ENCODE measurements around the gene RFX5. TPM values are rescaled to one million over a fixed set of nuclear protein-coding genes. Genes with fewer than 3 reads are reported as not detected.
"Not testable (repeated sequence)": the region's sequence is repeated elsewhere in the genome, so short reads cannot be mapped to it uniquely, and the experiment has no call there.

RFX5 gene
- total RNA-seq, 1 donor from 2014 or later, result 89.5 TPM

GRCh38 chr1:151364996-151365395, 17.9 kb upstream of the RFX5 start:
- no peak for TF ChIP-seq CTCF (IDR thresholded peaks at IDR 0.05; ENCODE audit: unreplicated experiment)
- DNase-seq (ENCODE audit: low spot score in 2 of 2, unreplicated experiment in 2 of 2), result no peak
- Mint-ChIP-seq H3K27ac (no peak overlapping the region), H3K4me1 (peaks cover 7% of the 10 kb centered on the region), H3K4me3 (no peak overlapping the region), H3K9me3 (peaks cover 28% of the 10 kb centered on the region), H3K27me3 (ENCODE audit: low read depth) (no peaks in the 10 kb centered on the region), H3K36me3 (peaks cover 39% of the 10 kb centered on the region)

- no peak for TF ChIP-seq CTCF (IDR thresholded peaks at IDR 0.05; ENCODE audit: unreplicated experiment)
- Mint-ChIP-seq H3K36me3 (peaks cover 38% of the 10 kb centered on the region), H3K9me3 (peaks cover 28% of the 10 kb centered on the region), H3K4me1 (no peaks in the 10 kb centered on the region), H3K27ac (no peak overlapping the region), H3K4me3 (no peak overlapping the region), H3K27me3 (ENCODE audit: low read depth) (no peaks in the 10 kb centered on the region)
- no peak for DNase-seq (ENCODE audit: low spot score in 2 of 2, unreplicated experiment in 2 of 2)
Observed at GRCh38 chr1:151362308-151363155, 15.5 kb upstream of the RFX5 start.

GRCh38 chr1:151361883-151362282, 14.8 kb upstream of the RFX5 start:
- Mint-ChIP-seq H3K36me3 (peaks cover 35% of the 10 kb centered on the region), H3K27ac (no peak overlapping the region), H3K4me3 (no peak overlapping the region), H3K9me3 (peaks cover 28% of the 10 kb centered on the region), H3K27me3 (ENCODE audit: low read depth) (no peaks in the 10 kb centered on the region), H3K4me1 (no peaks in the 10 kb centered on the region)
- no peak for DNase-seq (ENCODE audit: low spot score in 2 of 2, unreplicated experiment in 2 of 2)
- no peak for TF ChIP-seq CTCF (IDR thresholded peaks at IDR 0.05; ENCODE audit: unreplicated experiment)

GRCh38 chr1:151356696-151357095, 9.6 kb upstream of the RFX5 start:
- Mint-ChIP-seq H3K36me3 (peaks cover 1% of the 10 kb centered on the region), H3K4me3 (no peak overlapping the region), H3K4me1 (no peaks in the 10 kb centered on the region), H3K9me3 (peaks cover 14% of the 10 kb centered on the region), H3K27ac (no peak overlapping the region), H3K27me3 (ENCODE audit: low read depth) (no peaks in the 10 kb centered on the region)
- TF ChIP-seq CTCF (IDR thresholded peaks at IDR 0.05; ENCODE audit: unreplicated experiment), result no peak
- no peak for DNase-seq (ENCODE audit: low spot score in 2 of 2, unreplicated experiment in 2 of 2)

- Mint-ChIP-seq H3K4me3 (no peak overlapping the region), H3K36me3 (no peaks in the 10 kb centered on the region), H3K27me3 (ENCODE audit: low read depth) (no peaks in the 10 kb centered on the region), H3K4me1 (peaks cover 10% of the 10 kb centered on the region), H3K27ac (no peak overlapping the region), H3K9me3 (peaks cover 13% of the 10 kb centered on the region)
- TF ChIP-seq CTCF (IDR thresholded peaks at IDR 0.05; ENCODE audit: unreplicated experiment), result no peak
- DNase-seq (ENCODE audit: low spot score in 2 of 2, unreplicated experiment in 2 of 2), result no peak
Observed at GRCh38 chr1:151352021-151352718, 5.1 kb upstream of the RFX5 start.

GRCh38 chr1:151350323-151350722, 3.3 kb upstream of the RFX5 start:
- H3K36me3 Mint-ChIP-seq; DNase-seq (ENCODE audit: low spot score in 2 of 2, unreplicated experiment in 2 of 2); H3K4me3 Mint-ChIP-seq; H3K27me3 Mint-ChIP-seq (ENCODE audit: low read depth); H3K27ac Mint-ChIP-seq: not testable (repeated sequence)
- Mint-ChIP-seq H3K9me3 (peaks cover 13% of the 10 kb centered on the region), H3K4me1 (peaks cover 22% of the 10 kb centered on the region)

Measured in mesothelial cell of epicardium (in vitro differentiated cells).